ENCODE measurements around the gene FRK.

GRCh38 chr6:115899730-115900282 lies 160.9 kb downstream of the FRK start:
- TF ChIP-seq, protein P1, sequence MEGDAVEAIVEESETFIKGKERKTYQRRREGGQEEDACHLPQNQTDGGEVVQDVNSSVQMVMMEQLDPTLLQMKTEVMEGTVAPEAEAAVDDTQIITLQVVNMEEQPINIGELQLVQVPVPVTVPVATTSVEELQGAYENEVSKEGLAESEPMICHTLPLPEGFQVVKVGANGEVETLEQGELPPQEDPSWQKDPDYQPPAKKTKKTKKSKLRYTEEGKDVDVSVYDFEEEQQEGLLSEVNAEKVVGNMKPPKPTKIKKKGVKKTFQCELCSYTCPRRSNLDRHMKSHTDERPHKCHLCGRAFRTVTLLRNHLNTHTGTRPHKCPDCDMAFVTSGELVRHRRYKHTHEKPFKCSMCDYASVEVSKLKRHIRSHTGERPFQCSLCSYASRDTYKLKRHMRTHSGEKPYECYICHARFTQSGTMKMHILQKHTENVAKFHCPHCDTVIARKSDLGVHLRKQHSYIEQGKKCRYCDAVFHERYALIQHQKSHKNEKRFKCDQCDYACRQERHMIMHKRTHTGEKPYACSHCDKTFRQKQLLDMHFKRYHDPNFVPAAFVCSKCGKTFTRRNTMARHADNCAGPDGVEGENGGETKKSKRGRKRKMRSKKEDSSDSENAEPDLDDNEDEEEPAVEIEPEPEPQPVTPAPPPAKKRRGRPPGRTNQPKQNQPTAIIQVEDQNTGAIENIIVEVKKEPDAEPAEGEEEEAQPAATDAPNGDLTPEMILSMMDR (IDR thresholded peaks at IDR 0.05) = no peak
- no peak for TF ChIP-seq POLR2AphosphoS5 (IDR thresholded peaks at IDR 0.05)
- no peak for TF ChIP-seq POLR2A (IDR thresholded peaks at IDR 0.05)
- TF ChIP-seq EP300 (IDR thresholded peaks at IDR 0.05) = no peak

All from sigmoid colon (tissue), 4 donors.